Measurements from ENCODE around the gene JHY.
"Not testable (repeated sequence)": the region's sequence is repeated elsewhere in the genome, so short reads cannot be mapped to it uniquely, and the experiment has no call there.

JHY gene

GRCh38 chr11:122882189-122882856 is at the start of gene JHY:
Gene JHY, plus strand, starts transcription at chr11:122882759. Its CDS starts 3,091 bp downstream, at chr11:122885850.
- no peak for DNase-seq

GRCh38 chr11:122833846-122834464 is 48.6 kb upstream of the JHY start:
- DNase-seq: no peak

GRCh38 chr11:122836916-122837315 is 45.6 kb upstream of the JHY start:
- DNase-seq: no peak

DNA sequence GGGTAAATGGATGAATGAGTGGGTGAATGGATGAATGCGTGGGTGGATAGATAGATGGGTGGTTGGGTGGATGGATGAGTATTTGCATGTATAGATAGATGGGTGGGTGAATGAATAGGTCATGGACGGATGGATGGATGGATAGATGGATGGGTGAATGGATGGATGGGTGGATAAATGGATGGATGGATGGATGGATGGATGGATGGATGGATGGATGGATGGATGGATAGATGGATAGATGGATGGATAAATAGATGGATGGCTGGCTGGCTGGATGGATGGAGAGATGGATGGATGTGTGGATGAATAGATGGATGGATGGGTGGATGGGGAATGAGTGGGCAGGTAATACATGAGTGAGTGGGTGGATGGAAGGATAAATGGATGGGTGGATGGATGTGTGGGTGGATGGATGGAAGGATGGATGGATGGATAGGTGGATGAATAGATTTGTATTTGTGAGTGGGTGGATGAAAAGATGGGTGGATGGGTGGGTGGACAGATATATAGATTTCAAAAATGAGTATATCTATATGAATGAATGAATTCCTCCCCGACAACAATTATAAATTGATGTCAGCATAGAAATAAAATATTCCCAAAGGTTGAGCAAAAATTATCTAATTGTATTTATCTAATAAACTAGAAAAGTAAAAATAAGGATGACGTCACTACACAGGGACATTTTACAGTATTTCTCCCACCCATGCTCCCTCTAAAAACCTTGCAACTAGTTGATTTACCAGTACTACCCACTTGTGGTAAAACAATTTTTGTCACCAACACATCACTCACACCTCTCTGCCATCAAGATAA is 44.8 kb upstream of the JHY start:
- DNase-seq: no peak

DNA sequence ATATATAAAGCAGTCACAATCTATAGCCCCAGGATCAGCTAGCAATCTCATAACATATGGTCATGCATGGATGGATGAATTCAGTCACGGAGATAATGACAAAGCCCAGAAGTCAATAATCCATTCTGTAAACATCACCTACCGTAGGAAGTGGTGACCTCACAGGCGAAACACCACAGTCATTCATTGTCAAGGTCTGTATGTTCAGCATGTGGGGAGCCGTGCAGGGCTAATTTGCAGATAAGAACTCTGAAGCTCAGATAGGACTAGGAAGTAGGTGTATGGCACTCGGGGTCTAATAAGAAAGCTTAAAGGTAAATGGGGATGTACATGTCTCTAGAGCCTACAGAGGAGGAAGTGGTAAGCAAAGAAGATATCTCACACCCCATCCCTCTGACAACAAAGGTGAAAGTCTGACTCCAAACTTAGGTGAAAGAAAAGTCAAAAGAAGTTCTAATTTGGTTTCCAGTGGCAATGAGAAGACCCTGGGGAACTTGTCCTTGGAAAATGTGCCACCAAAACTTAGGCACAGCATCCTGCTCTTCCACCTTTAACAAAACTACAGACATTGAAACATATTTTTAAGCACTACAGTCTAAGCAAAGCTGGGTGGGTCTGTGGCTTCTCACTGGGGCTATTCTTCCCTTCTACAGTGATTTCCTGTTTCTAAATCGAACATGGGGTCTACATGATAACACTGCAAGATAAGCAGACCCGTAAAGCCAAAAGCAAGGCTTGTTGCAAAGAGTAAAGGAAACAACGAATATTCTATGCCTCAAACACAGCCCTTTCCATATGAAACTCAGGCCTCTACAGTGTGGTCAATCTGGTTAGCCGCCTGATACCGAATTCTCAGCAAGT is 39.0 kb upstream of the JHY start:
- no peak for DNase-seq

- no peak for DNase-seq
Observed at GRCh38 chr11:122847466-122847865, 35.1 kb upstream of the JHY start.

DNA sequence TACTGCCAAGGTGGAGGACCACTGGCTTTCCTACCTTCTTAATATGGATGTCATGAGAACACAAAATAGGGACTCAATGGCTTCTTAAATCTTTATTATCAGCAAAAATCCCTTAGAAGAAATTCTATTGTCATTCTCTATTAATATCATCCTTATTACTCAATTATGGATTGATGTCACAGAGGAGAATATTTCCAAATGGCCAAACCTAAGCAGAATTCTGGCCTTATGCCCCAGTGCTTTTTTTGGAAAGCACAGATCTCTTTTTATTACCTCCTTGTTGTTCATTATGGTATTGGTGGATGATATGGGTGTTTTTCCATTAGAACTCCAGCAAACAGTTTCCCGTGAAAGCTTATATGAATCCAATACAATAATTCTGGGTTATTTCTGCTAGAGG is 34.4 kb upstream of the JHY start:
- no peak for DNase-seq

- DNase-seq: no peak
Observed at GRCh38 chr11:122850076-122850631, 32.4 kb upstream of the JHY start.

GRCh38 chr11:122851366-122851966 is 31.1 kb upstream of the JHY start:
- DNase-seq: no peak

DNA sequence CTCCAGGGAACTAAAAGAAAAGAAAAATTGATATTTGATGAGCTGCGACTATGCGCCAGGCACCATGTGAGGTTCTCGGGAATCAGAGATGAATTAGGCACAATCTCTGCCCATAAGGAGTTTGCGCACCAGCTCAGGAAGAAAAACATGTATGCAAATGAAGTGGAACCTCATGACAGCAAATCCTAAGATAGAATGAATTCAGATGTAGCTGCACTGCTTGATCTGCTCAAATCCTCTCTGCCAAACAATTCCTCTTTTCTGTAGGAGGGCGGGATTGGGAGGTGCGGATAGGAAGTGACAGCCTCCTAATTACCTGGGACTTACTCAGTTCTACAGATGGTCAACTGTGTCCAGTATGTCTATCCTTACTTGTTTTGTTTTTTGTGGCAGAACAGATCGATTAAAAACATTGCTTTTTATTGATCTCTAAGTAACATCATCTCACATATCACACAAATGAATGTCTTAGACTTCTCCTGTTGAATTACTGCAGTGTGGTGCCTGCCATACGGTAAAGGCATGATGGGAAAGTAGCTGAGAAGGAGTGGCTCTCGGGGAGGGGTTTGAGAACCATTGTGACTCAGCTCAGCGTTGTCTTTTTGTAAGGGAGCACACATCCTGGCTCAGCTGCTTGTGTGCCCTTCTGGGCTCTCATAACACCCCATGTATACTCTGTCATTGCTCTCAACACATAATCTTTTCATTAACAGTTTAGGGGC is 30.3 kb upstream of the JHY start:
- no peak for DNase-seq

- no peak for DNase-seq
Observed at GRCh38 chr11:122852796-122853160, 29.8 kb upstream of the JHY start.

GRCh38 chr11:122853261-122853660 is 29.3 kb upstream of the JHY start:
- no peak for DNase-seq

DNA sequence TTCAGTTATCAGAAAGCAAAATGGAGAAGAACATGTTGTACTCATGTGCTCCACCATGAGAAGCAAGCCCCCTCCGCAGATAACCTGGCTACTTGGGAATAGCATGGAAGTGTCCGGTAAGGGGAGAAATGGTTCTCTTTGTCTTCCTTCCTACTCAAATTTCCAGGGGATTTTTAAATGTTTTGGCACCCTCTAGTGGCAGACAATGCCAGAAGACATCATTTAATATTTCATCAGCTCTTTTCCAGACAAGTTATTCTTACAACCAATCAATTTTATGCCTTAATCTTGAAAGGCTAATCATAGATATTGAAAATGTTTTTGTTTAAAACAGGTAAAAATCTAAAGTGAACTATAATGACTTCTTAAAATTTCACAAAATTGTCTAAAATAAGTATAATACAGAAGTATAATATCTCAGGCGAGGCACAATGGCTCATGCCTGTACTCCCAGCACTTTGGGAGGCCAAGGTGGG is 28.6 kb upstream of the JHY start:
- peak; percentile 79 for DNase-seq

GRCh38 chr11:122861631-122862030 is 20.9 kb upstream of the JHY start:
- DNase-seq: no peak

- no peak for DNase-seq
Observed at GRCh38 chr11:122862091-122862490, 20.5 kb upstream of the JHY start.

GRCh38 chr11:122863154-122863553 is 19.4 kb upstream of the JHY start:
- DNase-seq: not testable (repeated sequence)

DNA sequence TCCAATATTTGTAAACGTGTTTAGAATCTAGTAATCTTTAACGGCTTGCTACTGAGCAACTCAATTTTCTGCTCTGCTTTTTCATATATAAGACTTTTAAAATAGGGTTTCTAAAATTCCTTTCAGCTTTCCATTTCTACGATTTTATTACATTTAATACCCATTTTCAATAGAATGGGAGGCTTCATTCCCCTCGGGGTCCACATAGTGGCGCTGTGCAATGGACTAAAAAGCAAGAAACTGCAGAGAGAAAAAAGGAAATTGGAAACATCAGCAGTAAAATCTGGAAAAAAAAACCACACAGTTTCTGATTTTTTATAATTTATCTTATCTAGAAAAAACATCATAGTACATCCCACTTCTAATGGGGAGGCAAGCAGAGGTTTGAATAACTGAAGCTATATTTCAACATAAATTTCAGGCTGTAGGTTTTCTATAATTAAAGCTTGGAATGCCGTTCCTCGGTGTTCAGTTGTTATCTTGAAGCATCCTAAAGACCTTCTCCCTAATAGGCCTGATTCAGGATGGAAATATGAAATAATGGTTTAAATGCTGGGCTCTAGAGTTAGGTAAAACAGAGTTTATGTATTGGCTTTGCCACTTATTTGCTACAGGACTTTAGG is 18.7 kb upstream of the JHY start:
- DNase-seq: no peak

- no peak for DNase-seq
Observed at GRCh38 chr11:122864386-122865115, 18.0 kb upstream of the JHY start.

DNA sequence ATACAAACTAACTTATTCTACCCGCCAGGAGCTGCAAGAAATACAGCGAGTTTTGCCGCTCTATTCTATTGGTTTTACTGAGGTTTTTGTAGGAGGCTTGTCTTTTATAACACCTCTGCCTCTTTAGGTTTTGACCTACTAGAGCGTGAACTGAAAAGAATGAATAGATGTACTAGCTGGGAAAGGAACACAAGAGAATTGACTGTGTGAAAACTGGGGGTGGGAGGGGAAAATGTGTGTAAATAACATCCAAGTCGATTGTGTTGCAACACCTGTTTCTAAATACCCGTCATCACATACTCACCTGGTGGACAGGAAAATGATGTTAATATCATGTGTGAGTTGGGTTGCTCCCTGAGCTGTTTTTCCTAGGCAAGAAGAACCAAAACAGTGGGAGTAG is 12.9 kb upstream of the JHY start:
- DNase-seq: no peak

DNA sequence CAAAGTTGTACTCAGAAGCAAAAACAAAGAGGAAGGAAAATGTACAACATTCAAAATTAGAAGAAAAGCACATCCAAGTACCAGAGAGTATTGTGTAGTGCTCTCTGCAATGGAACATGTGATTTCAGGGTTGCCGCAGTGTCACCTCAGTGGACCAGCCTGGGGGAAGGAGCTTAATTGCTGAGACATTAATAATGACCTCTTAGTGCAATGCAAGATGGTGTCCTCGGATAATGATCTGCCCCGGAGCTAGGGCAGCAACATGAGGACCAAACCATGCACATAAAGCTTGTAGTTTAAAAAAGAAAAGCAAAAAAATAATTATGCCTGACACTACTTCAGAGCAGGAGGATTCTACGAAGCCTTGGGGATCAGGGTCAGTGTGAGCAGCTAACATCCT is 11.3 kb upstream of the JHY start:
- DNase-seq: no peak

Measured in NCI-H2029 treated with DMSO at 0.1 percent for 48 hours (cell line).